SK-N-MC (cell line): Measurements from ENCODE around the gene FLCN.

Source experiments
- EZH2 ChIP-seq: fragments of 200-600 bp; sonication (generic); IDR thresholded peaks from one replicate; pipeline ENCODE4 v1.6.1; 2017; ENCODE audit warnings: antibody characterized with exemption
- POLR2AphosphoS5 ChIP-seq: IDR thresholded peaks from 2 replicates; pipeline ENCODE4 v1.6.1; 2012; ENCODE audit warnings: mild to moderate bottlenecking, low read depth, low read length, borderline replicate concordance

DNA sequence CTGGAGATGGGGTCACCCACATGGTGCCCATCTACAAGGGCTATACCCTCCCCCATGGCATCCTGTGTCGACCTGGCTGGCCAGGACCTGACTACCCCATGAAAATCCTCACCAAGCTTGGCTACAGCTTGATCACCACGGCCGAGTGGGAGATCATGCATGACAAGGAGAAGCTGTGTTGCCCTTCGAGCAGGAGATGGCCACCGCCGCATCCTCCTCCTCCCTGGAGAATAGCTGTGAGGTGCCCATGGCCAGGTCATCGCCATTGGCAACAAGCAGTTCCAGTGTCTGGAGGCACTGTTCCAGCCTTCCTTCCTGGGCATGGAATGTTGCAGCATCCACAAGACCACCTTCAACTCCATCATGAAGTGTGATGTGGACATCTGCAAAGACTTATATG, 5.3 kb upstream of the FLCN start:
- TF ChIP-seq POLR2AphosphoS5 (no peak), EZH2 (no peak)
